Measurements from ENCODE around the gene PTPRC.

Gene PTPRC

DNA sequence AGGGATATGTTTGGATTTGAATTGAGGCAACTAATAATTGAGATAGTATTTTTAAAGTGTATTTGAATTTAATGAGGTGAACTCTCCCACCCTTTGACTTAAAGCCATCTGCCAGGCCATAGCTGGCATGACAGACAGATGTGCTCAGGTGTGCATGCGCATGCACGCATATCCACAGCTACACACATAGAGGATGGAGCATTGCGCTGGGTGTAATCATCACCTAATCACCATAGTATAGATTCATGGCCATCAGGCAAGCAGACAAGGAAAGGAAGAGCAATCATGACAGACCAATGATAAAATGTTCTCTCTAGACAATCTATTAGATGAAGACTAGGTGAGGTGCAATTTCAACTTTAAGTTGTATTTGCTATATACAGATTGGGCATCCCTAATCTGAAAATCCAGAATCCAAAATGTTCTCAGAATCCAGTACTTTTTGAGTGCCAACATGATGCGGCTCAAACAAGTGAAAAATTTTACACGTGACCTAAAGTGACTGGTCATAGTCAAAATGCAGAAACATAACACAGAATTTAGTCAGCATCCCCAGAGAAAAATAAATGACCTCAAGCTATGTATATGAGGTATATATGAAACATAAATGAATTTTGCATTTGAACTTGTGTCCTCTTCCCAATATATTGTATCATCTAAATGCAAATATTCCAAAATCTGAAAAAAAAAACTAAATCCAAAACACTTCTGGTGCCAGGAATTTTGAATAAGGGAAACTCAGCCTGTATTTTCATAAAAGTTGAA, 70.1 kb downstream of the PTPRC start:
- no peak for DNase-seq

DNA sequence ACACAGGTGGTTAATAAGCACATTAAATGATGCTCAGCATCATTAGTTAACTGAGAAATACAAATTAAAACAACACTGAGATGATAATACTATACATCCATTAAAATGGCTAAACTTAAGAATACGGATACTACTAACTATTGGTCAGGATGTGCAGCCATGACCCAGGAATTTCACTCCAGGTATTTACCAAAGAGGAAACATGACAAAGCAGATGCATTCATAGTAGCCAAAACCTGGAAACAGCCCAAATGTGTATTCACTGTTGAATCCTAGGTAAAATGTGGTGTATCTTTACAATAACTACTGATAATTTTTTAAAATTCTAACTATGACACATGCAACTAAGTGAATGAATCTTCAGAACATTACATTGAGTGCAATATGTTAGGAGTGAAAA, 73.0 kb downstream of the PTPRC start:
- DNase-seq: no peak

DNA sequence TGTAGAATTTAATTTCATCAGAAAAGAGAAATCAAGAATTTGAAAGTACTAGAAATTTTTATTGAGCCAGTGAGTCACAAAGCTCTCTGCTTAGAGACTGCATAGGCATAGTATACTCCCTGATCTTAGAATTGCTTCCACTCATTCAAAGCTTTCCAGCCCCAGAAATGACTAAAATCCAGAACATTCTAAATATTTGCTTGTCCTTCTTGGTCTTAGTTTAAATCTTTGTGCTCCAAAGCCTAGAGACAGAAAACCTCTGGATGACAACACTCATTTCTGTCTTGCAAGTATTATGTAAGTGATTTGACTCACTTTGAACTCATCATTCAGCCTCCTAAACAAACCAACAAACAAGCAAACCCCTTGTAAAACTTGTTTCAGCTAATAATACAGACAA, 74.2 kb downstream of the PTPRC start:
- DNase-seq: no peak

DNA sequence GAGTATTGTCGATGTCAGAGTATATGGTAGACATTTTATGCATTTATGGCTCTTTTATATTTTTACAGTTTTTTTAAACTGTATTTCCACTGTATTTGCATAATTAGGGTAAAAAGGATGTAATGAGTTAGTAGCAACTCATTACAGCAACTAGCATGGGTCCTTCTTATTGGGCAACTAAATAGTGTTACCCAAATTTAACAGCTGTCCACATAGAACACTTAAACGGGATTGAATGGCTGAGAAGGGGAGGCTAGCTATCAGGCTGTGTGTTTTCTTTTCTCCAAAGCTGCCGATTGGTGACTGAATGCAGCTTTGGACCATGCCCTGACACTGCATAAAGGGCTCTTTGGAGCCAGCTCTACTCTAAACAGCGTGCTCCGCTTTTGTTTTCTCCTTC, 75.4 kb downstream of the PTPRC start:
- no peak for DNase-seq

DNA sequence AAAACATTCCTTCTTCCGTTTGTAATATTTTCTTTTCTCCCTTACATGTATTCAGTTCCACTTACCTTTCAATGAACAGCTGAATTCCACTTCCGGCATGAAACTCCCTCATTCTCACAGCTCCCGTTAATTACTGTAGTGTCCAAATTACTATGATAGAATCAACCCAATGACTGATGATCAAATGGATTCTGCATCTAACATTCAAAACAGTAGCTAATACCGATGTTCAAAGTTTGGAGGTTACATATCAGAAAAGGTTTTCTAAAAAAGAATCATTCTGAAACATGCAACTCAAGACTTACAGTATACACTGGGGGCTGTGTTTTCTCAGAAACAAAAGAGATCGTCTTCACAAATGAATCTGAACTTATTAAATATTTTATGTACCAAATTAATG, 77.2 kb downstream of the PTPRC start:
- DNase-seq: no peak

DNA sequence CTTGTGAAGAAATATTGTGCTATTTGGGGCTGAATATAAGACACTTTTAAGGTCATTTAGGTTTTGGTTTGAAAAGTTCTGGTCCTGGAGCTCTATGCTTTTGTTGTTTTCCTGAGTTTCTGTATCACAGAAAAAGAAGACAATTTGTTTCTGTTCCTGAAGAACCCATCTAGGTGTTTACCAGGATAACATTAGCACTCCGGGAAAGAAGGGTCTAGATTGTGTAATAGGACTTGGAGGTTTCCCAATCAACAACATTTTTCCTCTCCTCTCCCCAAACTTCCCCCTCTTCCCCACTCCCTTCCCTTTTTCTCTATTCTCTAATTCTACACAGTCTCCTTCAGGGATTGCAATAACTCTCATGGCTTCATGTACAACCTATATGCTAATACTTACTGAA, 78.7 kb downstream of the PTPRC start:
- no peak for DNase-seq

DNA sequence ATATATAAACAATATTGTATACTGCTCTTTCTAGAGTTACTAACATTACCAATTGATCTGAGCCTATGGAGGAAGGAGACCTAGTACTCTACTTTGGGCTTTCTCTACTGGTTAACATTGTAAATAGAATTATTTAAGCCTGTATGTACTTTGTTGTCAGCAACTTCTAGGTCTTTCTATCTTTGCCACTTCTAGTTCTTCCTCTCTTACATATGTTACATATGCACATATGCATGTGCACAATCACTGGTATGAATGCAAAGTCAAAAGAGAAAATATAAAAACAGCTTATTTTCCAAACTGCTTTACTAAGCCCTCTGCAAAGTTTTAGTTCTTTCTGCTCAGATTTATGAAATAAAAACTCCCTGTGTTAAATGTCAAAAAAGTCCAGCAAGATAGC, 84.3 kb downstream of the PTPRC start:
- no peak for DNase-seq

DNA sequence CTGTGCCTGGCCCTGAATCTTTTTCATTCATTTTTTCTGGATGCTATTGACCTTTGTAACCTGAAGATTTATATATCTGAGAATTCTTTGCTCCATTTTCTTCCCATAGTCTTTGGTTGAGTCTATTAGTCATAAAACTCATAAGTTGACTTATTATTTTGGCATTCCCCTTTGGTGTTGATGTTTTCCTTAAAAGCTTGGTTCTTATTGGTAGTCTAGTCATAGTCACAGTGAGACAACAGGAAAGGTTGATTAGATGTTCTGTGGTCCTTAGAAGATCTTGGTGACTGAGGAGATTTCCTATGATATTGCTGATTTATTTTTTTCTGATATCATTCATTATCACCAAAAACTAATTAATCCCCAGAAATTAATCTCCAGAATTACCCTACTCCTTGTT, 86.2 kb downstream of the PTPRC start:
- no peak for DNase-seq

DNA sequence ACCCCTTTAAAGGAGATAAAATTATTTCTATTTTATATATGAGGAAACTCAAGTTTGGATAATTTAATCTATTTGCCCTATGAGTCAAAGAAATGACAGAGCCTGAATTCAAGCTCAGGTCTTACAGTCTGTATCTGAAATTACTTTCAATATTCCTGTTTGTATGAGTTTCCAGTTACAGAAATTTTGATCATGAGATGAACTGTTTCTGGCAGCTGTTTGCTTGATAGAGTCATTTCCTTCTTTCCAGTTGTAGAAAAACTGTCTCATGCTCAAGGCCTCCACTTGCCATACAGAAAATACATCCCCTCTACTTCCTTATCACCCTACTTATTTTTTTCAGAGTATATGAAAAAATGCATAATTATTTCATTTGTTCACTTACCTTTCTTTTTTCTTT, 87.6 kb downstream of the PTPRC start:
- DNase-seq: no peak

DNA sequence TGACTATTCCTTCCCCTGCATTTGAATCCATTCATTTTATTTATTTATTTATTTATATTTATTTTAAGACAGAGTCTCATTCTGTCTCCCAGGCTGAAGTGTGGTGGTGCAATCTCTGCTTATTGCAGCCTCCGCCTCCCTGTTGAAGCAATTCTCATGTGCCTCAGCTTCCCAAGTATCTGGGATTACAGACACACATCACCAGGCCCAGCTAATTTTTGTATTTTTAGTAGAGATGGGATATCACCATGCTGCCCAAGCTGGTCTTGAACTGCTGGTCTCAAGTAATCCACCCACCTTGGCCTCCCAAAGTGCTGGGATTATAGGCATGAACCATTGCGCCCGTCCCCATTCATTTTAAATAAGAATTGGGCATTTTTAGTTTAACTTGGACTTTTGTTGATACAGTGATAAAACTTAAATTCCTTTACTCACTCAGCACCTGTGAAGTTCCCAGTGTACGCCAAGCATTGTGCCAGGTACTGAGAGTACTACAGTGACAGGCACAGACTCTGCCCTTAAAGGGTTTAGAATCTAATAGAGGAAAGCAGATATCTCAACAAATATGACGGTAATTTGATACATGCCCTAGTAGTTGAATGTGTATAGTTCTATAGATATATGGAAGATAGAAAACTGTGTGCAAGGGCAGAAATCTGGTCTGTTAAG, 90.5 kb downstream of the PTPRC start:
- no peak for DNase-seq

DNA sequence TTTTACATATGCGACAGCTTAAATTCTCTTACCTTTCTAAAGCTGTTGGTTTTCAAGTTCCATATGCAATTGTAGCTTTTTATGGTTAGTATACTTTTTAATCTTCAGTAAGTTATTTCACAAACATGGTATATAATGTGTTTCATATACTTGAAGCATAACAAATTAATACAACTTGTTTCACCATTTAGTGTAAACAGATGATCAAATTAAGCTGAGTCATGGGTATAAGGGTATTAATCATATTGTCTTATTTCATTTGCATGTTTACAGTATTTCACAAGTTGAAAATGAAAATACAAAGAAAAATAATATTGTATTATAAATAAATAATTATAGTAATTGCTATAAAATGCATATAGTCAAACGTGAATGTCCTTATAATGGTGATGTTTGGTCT, 92.1 kb downstream of the PTPRC start:
- no peak for DNase-seq

DNA sequence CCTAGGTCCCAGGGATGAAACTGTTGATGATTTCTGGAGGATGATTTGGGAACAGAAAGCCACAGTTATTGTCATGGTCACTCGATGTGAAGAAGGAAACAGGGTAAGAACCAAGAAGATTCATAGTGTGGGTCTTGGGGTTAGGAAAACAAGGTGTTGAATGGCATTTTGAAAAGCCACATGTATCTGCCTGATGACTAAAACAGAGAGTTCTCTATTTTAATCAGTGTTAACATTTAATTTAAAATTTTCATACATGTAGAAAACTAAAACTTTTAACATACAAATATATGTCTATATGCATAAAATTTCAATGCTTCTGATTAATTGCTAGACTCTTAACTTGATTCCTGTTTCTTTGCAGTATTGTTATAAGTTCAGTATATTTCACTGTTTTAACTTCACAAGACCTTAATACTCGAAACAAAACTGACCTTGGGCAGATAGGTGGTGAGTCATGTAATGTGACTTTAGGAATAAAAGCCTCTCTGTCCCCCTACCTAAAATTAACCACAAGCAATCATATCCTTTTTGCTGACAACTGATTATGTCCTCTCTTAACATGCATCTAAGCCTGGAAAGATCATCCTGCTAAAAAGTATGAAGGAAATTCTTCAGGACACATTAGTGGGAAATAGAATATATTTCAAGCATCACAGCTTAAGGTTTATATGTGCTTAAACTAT, 95.6 kb downstream of the PTPRC start:
- DNase-seq: no peak

DNA sequence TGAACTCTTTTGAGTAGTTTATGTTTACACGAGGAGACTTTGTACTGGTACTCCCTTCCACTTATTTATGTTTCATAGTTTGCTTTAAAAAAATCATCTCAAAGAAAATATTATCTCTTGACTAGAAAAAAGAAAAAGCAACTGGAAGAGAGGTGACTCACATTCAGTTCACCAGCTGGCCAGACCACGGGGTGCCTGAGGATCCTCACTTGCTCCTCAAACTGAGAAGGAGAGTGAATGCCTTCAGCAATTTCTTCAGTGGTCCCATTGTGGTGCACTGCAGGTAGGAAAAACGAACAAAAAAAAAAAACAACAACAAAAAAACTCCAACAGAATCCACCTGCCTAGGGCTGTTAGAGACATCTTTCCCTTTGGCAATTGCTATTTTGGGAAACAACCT, 102.9 kb downstream of the PTPRC start:
- no peak for DNase-seq

DNA sequence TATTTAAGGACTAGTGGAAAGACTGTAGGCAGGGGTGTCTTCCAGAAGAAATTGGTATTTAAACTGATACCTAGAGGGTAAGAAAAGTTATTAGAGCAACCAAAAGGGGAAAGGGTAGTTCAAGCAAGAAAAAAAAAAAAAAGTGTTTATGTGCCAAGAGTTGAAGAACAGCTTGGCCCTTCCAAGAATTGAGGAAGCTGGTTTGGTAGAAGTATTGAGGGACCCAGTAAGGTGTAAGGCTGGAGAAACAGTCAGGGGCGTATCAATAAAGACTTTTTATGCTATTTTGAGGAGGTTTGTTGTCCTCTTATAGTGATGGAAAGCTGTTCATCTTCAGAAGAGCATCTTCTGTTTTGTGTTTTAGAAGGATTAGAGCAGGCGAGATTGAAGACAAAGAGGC, 108.3 kb downstream of the PTPRC start:
- DNase-seq: no peak

DNA sequence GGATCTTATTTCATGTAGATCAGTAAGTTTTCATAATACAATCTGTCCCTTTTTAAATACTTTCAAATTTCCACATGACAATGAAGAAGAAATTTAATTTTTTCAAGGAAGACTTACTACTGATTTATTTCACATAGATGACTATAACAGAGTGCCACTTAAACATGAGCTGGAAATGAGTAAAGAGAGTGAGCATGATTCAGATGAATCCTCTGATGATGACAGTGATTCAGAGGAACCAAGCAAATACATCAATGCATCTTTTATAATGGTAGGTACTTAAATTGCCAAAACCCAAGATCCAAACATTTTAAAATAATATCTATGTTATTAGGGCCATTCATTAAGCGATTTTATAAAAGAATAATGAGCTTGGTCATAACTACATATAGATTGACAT, 110.4 kb downstream of the PTPRC start:
- DNase-seq: no peak

DNA sequence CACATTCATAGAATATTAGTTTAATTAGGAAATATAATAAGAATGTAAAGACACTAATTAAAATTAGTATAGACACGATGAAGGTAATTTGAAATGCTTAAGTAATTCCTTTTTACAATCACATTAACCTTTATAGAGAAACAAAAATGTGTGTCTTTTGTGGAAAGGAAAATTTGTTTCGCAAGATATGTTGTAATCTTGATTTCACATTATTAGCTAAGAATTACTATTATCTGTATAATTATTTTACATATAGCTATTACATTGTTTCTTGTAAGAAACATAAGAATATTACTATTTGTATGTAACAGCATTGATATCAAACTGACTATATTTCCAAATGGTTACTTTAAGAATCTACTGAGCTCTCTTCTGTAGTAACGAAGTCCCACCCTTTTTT, 111.2 kb downstream of the PTPRC start:
- no peak for DNase-seq

DNA sequence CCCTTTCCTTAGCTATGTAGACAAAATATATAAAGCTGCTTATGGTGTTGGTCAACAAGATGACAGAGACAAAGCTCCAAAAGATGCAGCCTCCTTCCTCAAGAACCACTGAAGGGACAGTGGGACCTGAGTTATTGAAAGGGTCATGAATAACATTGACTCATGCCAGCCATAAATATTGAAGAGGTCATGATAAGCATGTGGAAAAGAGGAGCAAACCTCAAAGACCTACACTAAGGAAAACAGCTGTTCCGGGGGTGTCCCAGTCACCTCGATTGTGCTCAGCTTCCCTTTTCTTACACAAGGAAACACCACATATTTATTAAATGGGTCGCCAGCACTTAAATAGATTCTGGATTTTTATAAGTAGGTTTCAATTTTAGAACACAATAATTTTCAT, 112.9 kb downstream of the PTPRC start:
- DNase-seq: no peak

DNA sequence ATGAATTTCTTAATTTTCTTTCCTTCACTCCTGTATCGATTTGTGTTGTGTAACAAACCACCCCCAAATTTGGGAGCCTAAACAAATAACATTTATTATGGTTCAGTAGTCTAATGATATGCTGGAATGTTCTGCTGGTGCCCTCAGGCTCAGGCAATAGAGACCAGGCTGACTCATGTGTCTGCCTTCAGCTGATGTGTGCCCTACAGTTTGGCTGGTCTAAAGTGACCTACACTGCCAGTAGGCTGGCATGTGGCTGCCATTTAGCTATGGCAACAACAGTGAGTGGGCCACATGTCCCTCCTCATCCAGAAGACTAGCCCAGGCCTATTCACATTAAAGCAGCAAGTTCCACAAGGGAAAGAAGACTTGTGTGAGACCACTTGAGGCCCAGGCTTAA, 115.8 kb downstream of the PTPRC start:
- no peak for DNase-seq

DNA sequence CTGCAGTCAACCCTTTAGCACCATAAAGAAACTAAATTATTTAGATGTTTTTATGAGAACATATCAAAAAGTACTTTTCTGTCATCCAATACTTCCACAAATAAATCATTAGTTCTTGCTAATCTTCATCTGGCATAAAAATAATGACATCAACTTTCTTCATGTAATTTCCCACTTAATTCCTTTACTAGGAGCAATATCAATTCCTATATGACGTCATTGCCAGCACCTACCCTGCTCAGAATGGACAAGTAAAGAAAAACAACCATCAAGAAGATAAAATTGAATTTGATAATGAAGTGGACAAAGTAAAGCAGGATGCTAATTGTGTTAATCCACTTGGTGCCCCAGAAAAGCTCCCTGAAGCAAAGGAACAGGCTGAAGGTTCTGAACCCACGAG, 116.9 kb downstream of the PTPRC start:
- no peak for DNase-seq

DNA sequence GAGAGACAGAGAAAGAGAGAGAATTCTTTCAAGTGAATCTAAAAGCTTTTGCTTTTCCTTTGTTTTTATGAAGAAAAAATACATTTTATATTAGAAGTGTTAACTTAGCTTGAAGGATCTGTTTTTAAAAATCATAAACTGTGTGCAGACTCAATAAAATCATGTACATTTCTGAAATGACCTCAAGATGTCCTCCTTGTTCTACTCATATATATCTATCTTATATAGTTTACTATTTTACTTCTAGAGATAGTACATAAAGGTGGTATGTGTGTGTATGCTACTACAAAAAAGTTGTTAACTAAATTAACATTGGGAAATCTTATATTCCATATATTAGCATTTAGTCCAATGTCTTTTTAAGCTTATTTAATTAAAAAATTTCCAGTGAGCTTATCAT, 117.6 kb downstream of the PTPRC start:
- DNase-seq: no peak

DNA sequence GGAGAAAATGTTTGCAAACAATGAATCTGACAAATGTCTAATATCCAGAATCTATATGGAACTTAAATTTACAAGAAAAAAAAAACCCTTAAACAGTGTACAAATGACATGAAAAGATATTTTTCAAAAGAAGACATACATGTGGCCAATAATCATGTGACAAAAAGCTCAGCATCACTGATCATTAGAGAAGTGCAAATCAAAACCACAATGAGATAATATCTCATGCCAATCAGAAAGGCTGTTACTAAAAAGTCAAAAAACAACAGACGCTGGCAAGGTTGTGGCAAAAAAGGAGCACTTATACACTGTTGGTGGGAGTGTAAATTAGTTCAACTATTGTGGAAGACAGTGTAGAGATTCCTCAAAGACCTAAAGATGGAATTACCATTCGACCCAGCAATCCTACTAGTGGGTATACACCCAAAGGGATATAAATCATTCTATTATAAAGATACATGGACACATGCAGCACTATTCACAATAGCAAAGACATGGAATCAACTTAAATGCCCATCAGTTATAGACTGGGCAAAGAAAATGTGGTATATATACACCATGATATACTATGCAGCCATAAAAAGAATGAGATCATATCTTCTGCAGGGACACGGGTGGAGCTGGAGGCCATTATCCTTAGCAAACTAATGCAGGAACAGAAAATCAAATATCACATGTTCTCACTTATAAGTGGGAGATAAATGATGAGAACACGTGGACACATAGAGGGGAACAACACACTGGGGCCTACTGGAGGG, 123.2 kb downstream of the PTPRC start:
- no peak for DNase-seq

DNA sequence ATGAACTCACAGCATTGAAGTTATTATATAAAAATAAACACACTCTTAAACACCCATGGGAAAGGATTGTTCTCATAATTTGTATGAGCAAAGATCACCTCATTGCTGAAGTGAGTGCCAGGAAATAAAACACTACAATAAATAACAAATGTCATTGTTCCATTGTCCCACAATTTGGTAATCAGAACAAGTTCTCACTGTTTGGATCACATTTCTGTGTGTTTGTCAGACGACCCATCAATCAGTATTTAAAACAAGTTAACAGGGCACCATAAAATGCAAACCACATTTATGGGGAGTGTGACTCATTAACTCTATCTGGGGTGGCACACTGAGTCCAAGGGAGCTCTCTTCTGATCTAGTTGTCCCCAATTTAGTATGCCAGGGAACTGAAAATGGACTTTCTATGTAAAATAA, 124.5 kb downstream of the PTPRC start:
- DNase-seq: no peak

DNA sequence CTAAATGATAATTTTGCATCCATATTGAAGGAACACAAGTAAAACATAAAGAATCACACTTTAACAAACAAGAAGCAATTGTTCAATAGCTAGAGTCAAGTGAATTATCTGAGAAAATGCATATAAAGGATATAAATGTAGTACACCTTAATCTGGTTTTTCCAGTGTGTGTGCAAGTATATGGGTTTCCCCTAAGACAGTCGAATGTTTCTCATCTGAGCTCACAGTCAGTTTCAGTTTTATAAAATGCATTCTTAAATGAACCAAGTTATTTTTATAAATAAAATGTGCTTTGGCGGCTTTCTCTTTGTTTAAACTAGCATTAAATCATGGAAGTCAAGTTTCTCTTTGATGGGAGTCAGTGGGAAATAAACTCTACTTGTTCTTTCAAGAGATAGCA, 125.9 kb downstream of the PTPRC start:
- DNase-seq: no peak

DNA sequence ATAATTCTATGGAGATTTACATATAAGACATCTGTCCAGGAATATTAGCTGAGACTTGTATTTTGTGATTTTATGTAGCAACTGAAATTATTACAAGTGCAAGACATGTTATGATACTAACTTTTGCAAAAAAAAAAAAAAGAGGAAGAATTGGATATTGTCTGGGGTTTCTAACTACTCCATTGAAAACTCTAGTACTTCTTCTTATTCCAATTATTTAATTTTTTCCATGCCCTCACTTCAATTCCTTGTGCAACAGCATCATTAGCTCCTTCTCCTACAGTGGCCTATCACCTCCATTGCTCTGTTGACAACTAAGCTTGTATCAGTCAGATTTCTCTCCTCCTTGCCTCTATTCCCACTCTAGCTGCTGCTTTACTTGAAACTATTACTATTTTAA, 126.6 kb downstream of the PTPRC start:
- DNase-seq: no peak

All from right forelimb (tissue), 1 donor.